ENCODE measurements around the gene ZFYVE28.

Gene ZFYVE28

DNA sequence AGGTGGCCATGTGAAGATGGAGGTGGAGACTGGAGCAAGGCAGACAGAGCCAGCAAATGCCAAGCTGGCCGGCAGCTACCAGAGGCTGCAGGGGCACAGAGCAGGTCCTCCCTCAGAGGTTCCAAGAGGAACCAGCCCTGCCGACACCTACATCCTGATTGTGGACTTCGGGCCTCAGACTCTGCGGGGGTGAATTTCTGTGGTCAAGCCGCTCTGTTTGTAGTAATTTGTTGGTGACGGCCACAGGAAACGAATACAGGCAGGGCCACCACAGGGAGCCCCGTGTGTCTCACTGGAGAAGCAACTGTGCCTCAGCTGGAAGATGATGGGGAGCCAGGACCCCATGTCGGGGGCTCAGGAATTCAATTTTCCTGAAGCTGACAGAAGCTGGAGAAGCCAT, 28.3 kb downstream of the ZFYVE28 start:
- no peaks in the 10 kb centered on the region for H3F3A ChIP-seq (ENCODE audit: insufficient read depth)
- no peak overlapping the region for H3K27ac ChIP-seq (ENCODE audit: low read depth, low read length)
- H3K4me2 ChIP-seq (ENCODE audit: low read depth, low read length, poor library complexity, severe bottlenecking): no peak overlapping the region
- no peaks in the 10 kb centered on the region for H3K79me2 ChIP-seq (ENCODE audit: insufficient read depth, low read length)
- no peak overlapping the region for H2AFZ ChIP-seq (ENCODE audit: low read depth, low read length, severe bottlenecking)
- TF ChIP-seq EZH2phosphoT487 (conservative IDR thresholded peaks at IDR 0.05; ENCODE audit: low read length): no peak
- H3K4me3 ChIP-seq (ENCODE audit: insufficient read depth, low read length, poor library complexity, severe bottlenecking): no peak overlapping the region
- no peaks in the 10 kb centered on the region for H4K20me1 ChIP-seq (ENCODE audit: low read depth, low read length)
- H3K9me3 ChIP-seq (ENCODE audit: insufficient read depth, low read length): no peaks in the 10 kb centered on the region
- H3K9ac ChIP-seq (ENCODE audit: low read length): no peak overlapping the region
- H3K36me3 ChIP-seq (ENCODE audit: low read length): no peaks in the 10 kb centered on the region
- no peaks in the 10 kb centered on the region for H3K27me3 ChIP-seq (ENCODE audit: low read length)
- H3K9me2 ChIP-seq (replicated peaks; ENCODE audit: insufficient read depth, low read length): no peaks in the 10 kb centered on the region

DNA sequence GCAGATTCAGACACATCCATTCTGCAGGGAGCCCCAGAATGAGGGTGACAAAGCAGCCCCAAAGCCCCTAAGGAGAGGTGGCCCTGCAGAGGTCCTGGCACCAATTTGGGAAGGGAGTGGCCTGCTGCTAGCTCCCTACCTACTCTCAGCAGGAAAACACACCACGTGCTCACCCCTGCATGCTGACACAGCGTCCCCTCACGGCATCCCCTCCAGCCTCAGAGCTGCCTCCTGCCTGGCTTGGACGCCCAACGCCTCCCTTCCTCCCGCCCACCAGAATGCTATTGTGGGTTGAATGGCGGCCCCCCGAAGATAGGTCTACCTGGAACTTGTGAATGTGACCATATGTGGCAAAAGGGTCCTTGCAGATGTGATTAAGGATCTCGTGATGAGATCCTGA, 28.8 kb downstream of the ZFYVE28 start:
- Histone ChIP-seq H3K27ac (ENCODE audit: low read depth, low read length) (no peak overlapping the region), H2AFZ (ENCODE audit: low read depth, low read length, severe bottlenecking) (no peak overlapping the region), H3K79me2 (ENCODE audit: insufficient read depth, low read length) (no peaks in the 10 kb centered on the region), H3K9ac (ENCODE audit: low read length) (no peak overlapping the region), H3K36me3 (ENCODE audit: low read length) (no peaks in the 10 kb centered on the region), H3K27me3 (ENCODE audit: low read length) (no peaks in the 10 kb centered on the region), H3K9me3 (ENCODE audit: insufficient read depth, low read length) (no peaks in the 10 kb centered on the region), H3K4me3 (ENCODE audit: insufficient read depth, low read length, poor library complexity, severe bottlenecking) (no peak overlapping the region), H3K4me2 (ENCODE audit: low read depth, low read length, poor library complexity, severe bottlenecking) (no peak overlapping the region), H3K9me2 (replicated peaks; ENCODE audit: insufficient read depth, low read length) (no peaks in the 10 kb centered on the region), H4K20me1 (ENCODE audit: low read depth, low read length) (no peaks in the 10 kb centered on the region), H3F3A (ENCODE audit: insufficient read depth) (no peaks in the 10 kb centered on the region)
- TF ChIP-seq, protein P1, sequence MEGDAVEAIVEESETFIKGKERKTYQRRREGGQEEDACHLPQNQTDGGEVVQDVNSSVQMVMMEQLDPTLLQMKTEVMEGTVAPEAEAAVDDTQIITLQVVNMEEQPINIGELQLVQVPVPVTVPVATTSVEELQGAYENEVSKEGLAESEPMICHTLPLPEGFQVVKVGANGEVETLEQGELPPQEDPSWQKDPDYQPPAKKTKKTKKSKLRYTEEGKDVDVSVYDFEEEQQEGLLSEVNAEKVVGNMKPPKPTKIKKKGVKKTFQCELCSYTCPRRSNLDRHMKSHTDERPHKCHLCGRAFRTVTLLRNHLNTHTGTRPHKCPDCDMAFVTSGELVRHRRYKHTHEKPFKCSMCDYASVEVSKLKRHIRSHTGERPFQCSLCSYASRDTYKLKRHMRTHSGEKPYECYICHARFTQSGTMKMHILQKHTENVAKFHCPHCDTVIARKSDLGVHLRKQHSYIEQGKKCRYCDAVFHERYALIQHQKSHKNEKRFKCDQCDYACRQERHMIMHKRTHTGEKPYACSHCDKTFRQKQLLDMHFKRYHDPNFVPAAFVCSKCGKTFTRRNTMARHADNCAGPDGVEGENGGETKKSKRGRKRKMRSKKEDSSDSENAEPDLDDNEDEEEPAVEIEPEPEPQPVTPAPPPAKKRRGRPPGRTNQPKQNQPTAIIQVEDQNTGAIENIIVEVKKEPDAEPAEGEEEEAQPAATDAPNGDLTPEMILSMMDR (IDR thresholded peaks at IDR 0.05; ENCODE audit: insufficient read depth, low read length, poor library complexity, severe bottlenecking): no peak
- no peak for TF ChIP-seq EZH2phosphoT487 (conservative IDR thresholded peaks at IDR 0.05; ENCODE audit: low read length)

DNA sequence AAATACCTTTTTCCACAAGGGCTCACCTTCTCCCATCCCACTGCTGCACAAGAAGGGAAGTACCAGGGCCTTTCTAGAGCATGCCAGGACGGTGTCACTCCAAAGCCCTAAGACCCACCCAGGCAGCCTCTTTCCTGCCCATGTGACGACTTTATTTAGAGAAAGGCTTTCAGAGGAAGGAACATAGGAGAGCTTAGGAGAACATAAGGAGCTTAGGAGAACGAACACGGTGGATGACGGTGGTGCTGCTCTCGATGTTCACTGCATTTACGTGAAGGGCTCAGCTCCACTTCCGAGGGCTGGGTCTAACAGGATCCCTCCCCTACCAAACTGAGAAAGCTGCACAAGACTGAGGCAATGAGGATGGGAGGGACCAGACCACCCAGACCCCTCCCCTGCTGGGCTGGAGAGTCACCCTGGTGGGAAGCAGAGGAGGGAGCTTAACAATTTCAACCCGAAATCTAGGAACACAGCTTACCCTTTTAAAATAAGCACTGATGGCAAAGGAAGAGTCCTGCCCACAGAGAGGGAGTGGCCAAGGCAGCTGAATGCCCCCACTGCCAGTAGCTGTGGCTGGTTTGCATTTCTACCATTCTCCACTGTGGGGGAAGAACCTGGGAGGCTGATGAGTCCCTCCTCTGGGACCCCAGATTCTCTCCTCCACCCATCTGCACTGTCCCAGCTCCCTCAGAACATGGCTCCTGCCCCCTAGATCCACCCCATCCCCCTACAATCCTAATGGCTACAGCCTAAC, 29.8 kb downstream of the ZFYVE28 start:
- H3K9me2 ChIP-seq (replicated peaks; ENCODE audit: insufficient read depth, low read length): no peaks in the 10 kb centered on the region
- no peaks in the 10 kb centered on the region for H3K36me3 ChIP-seq (ENCODE audit: low read length)
- no peak overlapping the region for H3K27ac ChIP-seq (ENCODE audit: low read depth, low read length)
- no peaks in the 10 kb centered on the region for H3F3A ChIP-seq (ENCODE audit: insufficient read depth)
- H3K4me3 ChIP-seq (ENCODE audit: insufficient read depth, low read length, poor library complexity, severe bottlenecking): no peak overlapping the region
- no peaks in the 10 kb centered on the region for H3K79me2 ChIP-seq (ENCODE audit: insufficient read depth, low read length)
- no peaks in the 10 kb centered on the region for H3K27me3 ChIP-seq (ENCODE audit: low read length)
- no peak overlapping the region for H2AFZ ChIP-seq (ENCODE audit: low read depth, low read length, severe bottlenecking)
- H3K9ac ChIP-seq (ENCODE audit: low read length): no peak overlapping the region
- H3K4me2 ChIP-seq (ENCODE audit: low read depth, low read length, poor library complexity, severe bottlenecking): no peak overlapping the region
- no peaks in the 10 kb centered on the region for H4K20me1 ChIP-seq (ENCODE audit: low read depth, low read length)
- no peaks in the 10 kb centered on the region for H3K9me3 ChIP-seq (ENCODE audit: insufficient read depth, low read length)
- TF ChIP-seq, protein P1 (IDR thresholded peaks at IDR 0.05; ENCODE audit: insufficient read depth, low read length, poor library complexity, severe bottlenecking): no peak
- no peak for TF ChIP-seq EZH2phosphoT487 (conservative IDR thresholded peaks at IDR 0.05; ENCODE audit: low read length)

DNA sequence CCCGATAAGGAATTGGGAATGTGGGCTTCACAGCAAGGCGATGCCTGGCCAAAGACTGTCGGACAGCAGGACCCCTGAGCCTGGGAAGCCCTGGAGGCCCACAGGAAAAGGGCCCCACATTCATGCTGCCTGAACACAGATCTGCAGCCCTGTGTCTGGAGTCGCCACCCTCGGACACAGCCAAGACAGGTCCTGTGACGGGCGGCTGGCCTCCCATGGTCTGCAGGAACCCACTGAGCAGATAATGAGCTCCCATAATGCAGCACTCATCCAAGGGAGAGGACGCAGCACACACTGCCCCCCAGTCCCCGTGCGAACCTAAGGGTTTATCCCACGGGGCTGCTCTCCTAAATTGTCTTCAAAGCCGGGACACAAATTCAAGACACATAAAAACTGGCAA, 30.6 kb downstream of the ZFYVE28 start:
- H4K20me1 ChIP-seq (ENCODE audit: low read depth, low read length): no peaks in the 10 kb centered on the region
- H3K9me2 ChIP-seq (replicated peaks; ENCODE audit: insufficient read depth, low read length): no peaks in the 10 kb centered on the region
- H3K27ac ChIP-seq (ENCODE audit: low read depth, low read length): no peak overlapping the region
- no peaks in the 10 kb centered on the region for H3K9me3 ChIP-seq (ENCODE audit: insufficient read depth, low read length)
- TF ChIP-seq, protein P1 (IDR thresholded peaks at IDR 0.05; ENCODE audit: insufficient read depth, low read length, poor library complexity, severe bottlenecking): no peak
- no peak for TF ChIP-seq EZH2phosphoT487 (conservative IDR thresholded peaks at IDR 0.05; ENCODE audit: low read length)
- H2AFZ ChIP-seq (ENCODE audit: low read depth, low read length, severe bottlenecking): no peak overlapping the region
- H3K4me3 ChIP-seq (ENCODE audit: insufficient read depth, low read length, poor library complexity, severe bottlenecking): no peak overlapping the region
- no peak overlapping the region for H3K4me2 ChIP-seq (ENCODE audit: low read depth, low read length, poor library complexity, severe bottlenecking)
- no peaks in the 10 kb centered on the region for H3F3A ChIP-seq (ENCODE audit: insufficient read depth)
- no peaks in the 10 kb centered on the region for H3K27me3 ChIP-seq (ENCODE audit: low read length)
- H3K79me2 ChIP-seq (ENCODE audit: insufficient read depth, low read length): no peaks in the 10 kb centered on the region
- H3K36me3 ChIP-seq (ENCODE audit: low read length): no peaks in the 10 kb centered on the region
- no peak overlapping the region for H3K9ac ChIP-seq (ENCODE audit: low read length)

Measured in SU-DHL-6 (cell line).